ENCODE data around the gene SLC4A5.

SLC4A5 gene, protein sequence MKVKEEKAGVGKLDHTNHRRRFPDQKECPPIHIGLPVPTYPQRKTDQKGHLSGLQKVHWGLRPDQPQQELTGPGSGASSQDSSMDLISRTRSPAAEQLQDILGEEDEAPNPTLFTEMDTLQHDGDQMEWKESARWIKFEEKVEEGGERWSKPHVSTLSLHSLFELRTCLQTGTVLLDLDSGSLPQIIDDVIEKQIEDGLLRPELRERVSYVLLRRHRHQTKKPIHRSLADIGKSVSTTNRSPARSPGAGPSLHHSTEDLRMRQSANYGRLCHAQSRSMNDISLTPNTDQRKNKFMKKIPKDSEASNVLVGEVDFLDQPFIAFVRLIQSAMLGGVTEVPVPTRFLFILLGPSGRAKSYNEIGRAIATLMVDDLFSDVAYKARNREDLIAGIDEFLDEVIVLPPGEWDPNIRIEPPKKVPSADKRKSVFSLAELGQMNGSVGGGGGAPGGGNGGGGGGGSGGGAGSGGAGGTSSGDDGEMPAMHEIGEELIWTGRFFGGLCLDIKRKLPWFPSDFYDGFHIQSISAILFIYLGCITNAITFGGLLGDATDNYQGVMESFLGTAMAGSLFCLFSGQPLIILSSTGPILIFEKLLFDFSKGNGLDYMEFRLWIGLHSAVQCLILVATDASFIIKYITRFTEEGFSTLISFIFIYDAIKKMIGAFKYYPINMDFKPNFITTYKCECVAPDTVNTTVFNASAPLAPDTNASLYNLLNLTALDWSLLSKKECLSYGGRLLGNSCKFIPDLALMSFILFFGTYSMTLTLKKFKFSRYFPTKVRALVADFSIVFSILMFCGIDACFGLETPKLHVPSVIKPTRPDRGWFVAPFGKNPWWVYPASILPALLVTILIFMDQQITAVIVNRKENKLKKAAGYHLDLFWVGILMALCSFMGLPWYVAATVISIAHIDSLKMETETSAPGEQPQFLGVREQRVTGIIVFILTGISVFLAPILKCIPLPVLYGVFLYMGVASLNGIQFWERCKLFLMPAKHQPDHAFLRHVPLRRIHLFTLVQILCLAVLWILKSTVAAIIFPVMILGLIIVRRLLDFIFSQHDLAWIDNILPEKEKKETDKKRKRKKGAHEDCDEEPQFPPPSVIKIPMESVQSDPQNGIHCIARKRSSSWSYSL

DNA sequence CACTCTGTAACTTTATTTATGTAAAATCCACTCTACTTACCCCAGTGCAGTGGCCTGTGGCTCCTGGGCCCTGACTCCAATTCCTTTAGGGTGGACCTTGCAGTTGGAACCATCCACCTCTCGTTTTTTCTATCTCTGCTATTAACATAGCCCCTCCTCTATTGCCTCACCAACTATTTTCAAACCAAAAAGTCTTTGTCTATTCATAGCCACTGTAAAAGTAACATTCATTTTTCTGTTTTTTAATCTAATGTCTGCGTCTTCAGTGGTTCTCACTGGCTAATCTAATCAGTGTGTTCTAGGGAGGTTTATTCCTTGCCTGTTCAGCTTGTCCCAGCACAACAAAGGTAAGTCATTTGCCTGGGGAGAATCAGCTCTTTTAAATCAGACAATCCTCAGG is at the start of gene SLC4A5:
SLC4A5 (minus strand) TSS at position 101 of the 400 bp plus-strand sequence. CDS start 28,393 bp downstream, outside the sequence.
- Histone ChIP-seq H3K27ac (no peak within 1 kb of the TSS), H3K36me3 (no peaks in the 10 kb centered on the region), H3K4me3 (ENCODE audit: low read depth in 1 of 2, low read length in 1 of 2) (no peak within 1 kb of the TSS), H3K9me3 (no peaks in the 10 kb centered on the region), H3K4me1 (ENCODE audit: control insufficient read depth in 1 of 2, insufficient read depth in 1 of 2, low read depth in 1 of 2, low read length in 1 of 2) (no peaks in the 10 kb centered on the region), H3K27me3 (no peaks in the 10 kb centered on the region)
- no peak for TF ChIP-seq CTCF (IDR thresholded peaks at IDR 0.05)

- peaks cover 13 to 19% of the 10 kb centered on the region in 2 experiments for H3K4me1 ChIP-seq (ENCODE audit: control insufficient read depth in 1 of 2, insufficient read depth in 1 of 2, low read depth in 1 of 2, low read length in 1 of 2)
- peaks cover 6% of the 10 kb centered on the region for H3K27me3 ChIP-seq
- no peaks in the 10 kb centered on the region for H3K36me3 ChIP-seq
- H3K9me3 ChIP-seq = no peaks in the 10 kb centered on the region
- no peak overlapping the region for H3K4me3 ChIP-seq (ENCODE audit: low read depth in 1 of 2, low read length in 1 of 2)
- H3K27ac ChIP-seq = no peak overlapping the region
- no peak for TF ChIP-seq CTCF (IDR thresholded peaks at IDR 0.05)
These were observed 49.2 kb upstream of the SLC4A5 start for GRCh38 chr2:74392449-74392743.

- Histone ChIP-seq H3K4me1 (ENCODE audit: control insufficient read depth in 1 of 2, insufficient read depth in 1 of 2, low read depth in 1 of 2, low read length in 1 of 2) (peaks cover 13 to 19% of the 10 kb centered on the region in 2 experiments), H3K36me3 (no peaks in the 10 kb centered on the region), H3K27ac (peak overlapping the region; percentile 84), H3K4me3 (ENCODE audit: low read depth in 1 of 2, low read length in 1 of 2) (peak overlapping the region; percentile 82 to 93), H3K9me3 (no peaks in the 10 kb centered on the region), H3K27me3 (peaks cover 6% of the 10 kb centered on the region)
- peak; percentile 97 for TF ChIP-seq CTCF (IDR thresholded peaks at IDR 0.05)
These were observed 48.6 kb upstream of the SLC4A5 start for GRCh38 chr2:74391580-74392448.

GRCh38 chr2:74391209-74391579 is 48.0 kb upstream of the SLC4A5 start:
- Histone ChIP-seq H3K4me3 (ENCODE audit: low read depth in 1 of 2, low read length in 1 of 2) (peak overlapping the region; percentile 82 to 93), H3K9me3 (no peaks in the 10 kb centered on the region), H3K27ac (peak overlapping the region; percentile 84), H3K27me3 (peaks cover 6% of the 10 kb centered on the region), H3K36me3 (no peaks in the 10 kb centered on the region), H3K4me1 (ENCODE audit: control insufficient read depth in 1 of 2, insufficient read depth in 1 of 2, low read depth in 1 of 2, low read length in 1 of 2) (peaks cover 13 to 19% of the 10 kb centered on the region in 2 experiments)
- no peak for TF ChIP-seq CTCF (IDR thresholded peaks at IDR 0.05)

DNA sequence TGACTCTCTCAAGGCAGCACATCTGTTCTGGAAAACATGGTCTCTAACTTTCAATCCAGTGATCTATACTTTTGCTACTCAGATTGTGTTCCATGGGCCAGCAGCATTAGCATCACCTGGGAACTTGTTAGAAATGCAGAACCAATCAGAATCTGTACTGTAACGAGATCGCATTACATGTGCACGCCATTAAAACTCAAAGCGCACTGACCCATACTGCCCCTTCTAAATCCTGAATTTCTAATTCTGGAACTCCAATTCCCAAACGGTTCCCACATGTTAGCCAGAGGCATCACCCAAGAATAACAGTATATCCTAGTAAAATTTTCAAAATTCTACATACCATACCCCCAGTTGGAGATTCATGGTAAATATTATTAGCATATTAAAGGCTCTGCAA is 47.4 kb upstream of the SLC4A5 start:
- Histone ChIP-seq H3K27ac (no peak overlapping the region), H3K36me3 (peaks cover under 1% of the 10 kb centered on the region), H3K27me3 (peaks cover 6% of the 10 kb centered on the region), H3K9me3 (no peaks in the 10 kb centered on the region), H3K4me1 (ENCODE audit: control insufficient read depth in 1 of 2, insufficient read depth in 1 of 2, low read depth in 1 of 2, low read length in 1 of 2) (peaks cover 13 to 19% of the 10 kb centered on the region in 2 experiments), H3K4me3 (ENCODE audit: low read depth in 1 of 2, low read length in 1 of 2) (peak overlapping the region; percentile 82 to 93)
- no peak for TF ChIP-seq CTCF (IDR thresholded peaks at IDR 0.05)

Data from neutrophil (primary cell).